Prostate gland (tissue), 2 donors: ENCODE measurements around the gene IL11RA. TPM values are rescaled to one million over a fixed set of nuclear protein-coding genes. Genes with fewer than 3 reads are reported as not detected.

ENCODE experiments used
- DNase-seq: peaks from one replicate; pipeline ENCODE4 v3.0.0-alpha.2; 2019; ENCODE audit warnings: low spot score
- H3K27ac ChIP-seq, 2 donors: fragments of 200-600 bp; sonication (generic); 2 replicates each; pipeline ENCODE4 v1.5.1; 2017 to 2019
- H3K27me3 ChIP-seq: fragments of 200-600 bp; sonication (generic); replicated peaks from 2 replicates; pipeline ENCODE4 v1.5.1; 2019; ENCODE audit not compliant: insufficient read depth
- H3K36me3 ChIP-seq, 2 donors: fragments of 200-600 bp; sonication (generic); 1 replicate in 1 of 2; 2 replicates in 1 of 2; pipeline versions ENCODE4 v1.5.1 to v1.8.1; 2017 to 2019
- H3K4me1 ChIP-seq: fragments of 200-600 bp; sonication (generic); replicated peaks from 2 replicates; pipeline ENCODE4 v1.5.1; 2019
- H3K4me3 ChIP-seq, 2 donors: fragments of 200-600 bp; sonication (generic); 2 replicates each; pipeline ENCODE4 v1.5.1; 2017 to 2019
- H3K9me3 ChIP-seq: fragments of 200-600 bp; sonication (generic); 2 replicates; pipeline ENCODE4 v1.5.1; 2017
- CTCF ChIP-seq, 4 experiments: fragments of 200-600 bp in 2 of 4; fragments of 450-650 bp in 2 of 4; sonication (generic) in 2 of 4; IDR thresholded peaks; 1 replicate in 3 of 4; 2 replicates in 1 of 4; pipeline ENCODE4 v1.5.1; 2016 to 2019; ENCODE audit warnings: antibody characterized with exemption in 4 of 4, mild to moderate bottlenecking in 2 of 4, moderate library complexity in 2 of 4
- POLR2A ChIP-seq: fragments of 450-650 bp; IDR thresholded peaks from one replicate; pipeline ENCODE4 v1.6.1; 2016; ENCODE audit warnings: antibody characterized with exemption, mild to moderate bottlenecking
- POLR2AphosphoS5 ChIP-seq: sonication (generic); formaldehyde crosslinking; IDR thresholded peaks from one replicate; pipeline ENCODE4 v1.6.1; 2017; ENCODE audit warnings: antibody characterized with exemption
- WGBS: methylation state at CpG from one replicate; pipeline ENCODE4 v1.1.5; 2018; 5-methylcytosine and 5-hydroxymethylcytosine counted together
- intact Hi-C: fragments of 100-400 bp; cut with DNase I; formaldehyde crosslinking; loops from one replicate; pipeline ENCODE4 v1.14.2; 2022
- total RNA-seq, 2 donors: library from RNA; depleted of rRNA; stranded (reverse); fragments of >200 nt; gene quantifications; one replicate each; pipeline ENCODE4 v1.1.0, GENCODE V29; 2016

Gene IL11RA
- total RNA-seq, 2 donors from 2014 or later, result 25.8 to 73.5 TPM

GRCh38 chr9:34629491-34629808 is 22.5 kb upstream of the IL11RA start:
- Histone ChIP-seq H3K4me1 (no peaks in the 10 kb centered on the region), H3K27ac (no peak overlapping the region), H3K27me3 (peaks cover 2% of the 10 kb centered on the region), H3K36me3 (no peaks in the 10 kb centered on the region), H3K9me3 (no peaks in the 10 kb centered on the region), H3K4me3 (no peak overlapping the region)
- 23% methylated on average over 5 of the region's 5 CpGs for WGBS
- intact Hi-C loops, result no loop called here
- TF ChIP-seq POLR2A, result no peak
- no peak for TF ChIP-seq CTCF (IDR thresholded peaks at IDR 0.05)
- no peak for TF ChIP-seq POLR2AphosphoS5
- DNase-seq, result no peak

DNA sequence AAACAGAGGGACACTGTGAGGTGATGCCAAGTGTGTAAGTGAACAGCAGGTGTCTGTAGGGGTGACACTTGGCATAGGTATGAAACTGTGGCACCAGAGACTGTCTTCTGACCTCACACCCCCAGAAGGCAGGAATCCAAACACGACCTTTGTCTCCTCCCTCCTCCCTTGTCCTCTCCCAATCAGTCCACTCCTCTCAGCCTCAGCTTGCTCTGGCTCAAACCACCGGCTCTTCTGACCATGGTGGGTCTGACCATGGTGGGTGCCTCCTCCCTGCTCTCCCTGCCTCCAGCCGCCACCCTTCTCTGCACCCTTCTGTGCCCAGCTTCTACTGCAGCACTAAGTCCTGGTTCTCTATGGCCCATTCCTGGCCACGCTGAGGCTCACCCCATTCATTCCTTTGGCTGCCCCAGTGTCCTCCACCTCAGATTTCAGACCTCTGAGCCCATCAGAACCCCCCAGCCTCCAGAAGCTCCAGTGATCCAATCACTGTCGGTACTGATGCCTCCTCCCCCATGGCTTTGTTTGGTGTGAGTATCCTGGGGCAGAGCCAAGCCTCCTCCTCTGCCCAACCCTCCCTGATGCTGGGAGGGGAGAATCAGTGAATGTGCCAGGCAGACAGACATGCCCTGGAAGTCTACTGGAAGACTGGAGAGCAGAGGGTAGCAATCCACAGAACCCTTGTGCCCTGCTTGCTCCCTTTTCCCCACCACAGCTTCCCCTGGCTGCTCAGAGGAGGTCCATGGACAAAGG is 21.4 kb upstream of the IL11RA start:
- no peaks in the 10 kb centered on the region for H3K4me1 ChIP-seq
- H3K4me3 ChIP-seq, result no peak overlapping the region
- H3K27ac ChIP-seq, result no peak overlapping the region
- no peaks in the 10 kb centered on the region for H3K9me3 ChIP-seq
- WGBS, result 28% methylated on average over 5 of the region's 5 CpGs
- H3K27me3 ChIP-seq, result no peaks in the 10 kb centered on the region
- intact Hi-C loops, result no loop called here
- DNase-seq, result no peak
- H3K36me3 ChIP-seq, result no peaks in the 10 kb centered on the region
- TF ChIP-seq POLR2A (no peak), POLR2AphosphoS5 (no peak), CTCF (IDR thresholded peaks at IDR 0.05) (no peak)

GRCh38 chr9:34633166-34633565 is 18.8 kb upstream of the IL11RA start:
- H3K4me1 ChIP-seq, result no peaks in the 10 kb centered on the region
- WGBS, result 62% methylated on average over 5 of the region's 5 CpGs
- no peak overlapping the region for H3K4me3 ChIP-seq
- intact Hi-C loops, result no loop called here
- H3K36me3 ChIP-seq, result no peaks in the 10 kb centered on the region
- TF ChIP-seq CTCF (IDR thresholded peaks at IDR 0.05) (no peak), POLR2AphosphoS5 (no peak), POLR2A (no peak)
- no peaks in the 10 kb centered on the region for H3K9me3 ChIP-seq
- no peak for DNase-seq
- no peak overlapping the region for H3K27ac ChIP-seq
- H3K27me3 ChIP-seq, result no peaks in the 10 kb centered on the region

DNA sequence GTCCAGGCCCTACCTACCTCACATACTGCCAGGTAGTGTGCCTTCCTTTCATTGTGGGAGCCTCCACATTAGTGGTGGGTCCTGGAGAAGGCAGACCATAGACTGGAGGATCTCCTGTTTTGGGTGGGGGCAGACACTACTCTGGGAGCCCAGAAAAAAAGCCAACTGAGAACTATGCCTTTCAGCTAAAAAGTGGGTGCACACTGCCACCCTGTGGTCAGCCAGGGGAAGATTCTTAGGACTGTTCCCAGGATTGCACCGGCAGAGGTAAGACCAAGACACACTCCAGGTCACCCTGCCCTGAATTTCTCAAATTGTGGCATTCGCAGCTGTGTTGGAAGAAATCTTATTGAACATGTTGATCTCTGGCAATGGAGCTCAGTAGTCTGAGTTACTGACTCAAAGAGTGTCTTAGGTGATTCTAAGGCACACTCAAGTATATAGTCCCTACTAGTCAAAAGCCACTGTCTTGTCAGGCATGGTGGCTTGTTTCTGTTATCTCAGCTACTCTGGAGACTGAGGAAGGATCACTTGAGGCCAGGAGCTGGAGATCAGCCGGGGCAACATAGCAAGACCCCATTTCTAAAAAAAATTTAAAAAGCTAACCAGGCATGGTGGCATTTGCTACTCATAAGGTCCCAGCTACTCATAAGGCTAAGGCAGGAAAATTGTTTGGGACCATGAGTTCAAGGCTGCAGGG is 18.0 kb upstream of the IL11RA start:
- WGBS, result 30% methylated on average over 3 of the region's 3 CpGs
- H3K9me3 ChIP-seq, result no peaks in the 10 kb centered on the region
- intact Hi-C loops, result no loop called here
- H3K27ac ChIP-seq, result no peak overlapping the region
- H3K36me3 ChIP-seq, result no peaks in the 10 kb centered on the region
- DNase-seq, result peak; percentile 53
- TF ChIP-seq CTCF (IDR thresholded peaks at IDR 0.05) (peak; percentile 54 to 84 (median 80)), POLR2A (no peak), POLR2AphosphoS5 (peak; percentile 53)
- H3K4me1 ChIP-seq, result no peaks in the 10 kb centered on the region
- no peak overlapping the region for H3K4me3 ChIP-seq
- H3K27me3 ChIP-seq, result no peaks in the 10 kb centered on the region
